ENCODE data around the gene MED15. TPM values are rescaled to one million over a fixed set of nuclear protein-coding genes. Genes with fewer than 3 reads are reported as not detected.

MED15 gene
- total RNA-seq, 1 donor from 2014 or later = 74.3 TPM

DNA sequence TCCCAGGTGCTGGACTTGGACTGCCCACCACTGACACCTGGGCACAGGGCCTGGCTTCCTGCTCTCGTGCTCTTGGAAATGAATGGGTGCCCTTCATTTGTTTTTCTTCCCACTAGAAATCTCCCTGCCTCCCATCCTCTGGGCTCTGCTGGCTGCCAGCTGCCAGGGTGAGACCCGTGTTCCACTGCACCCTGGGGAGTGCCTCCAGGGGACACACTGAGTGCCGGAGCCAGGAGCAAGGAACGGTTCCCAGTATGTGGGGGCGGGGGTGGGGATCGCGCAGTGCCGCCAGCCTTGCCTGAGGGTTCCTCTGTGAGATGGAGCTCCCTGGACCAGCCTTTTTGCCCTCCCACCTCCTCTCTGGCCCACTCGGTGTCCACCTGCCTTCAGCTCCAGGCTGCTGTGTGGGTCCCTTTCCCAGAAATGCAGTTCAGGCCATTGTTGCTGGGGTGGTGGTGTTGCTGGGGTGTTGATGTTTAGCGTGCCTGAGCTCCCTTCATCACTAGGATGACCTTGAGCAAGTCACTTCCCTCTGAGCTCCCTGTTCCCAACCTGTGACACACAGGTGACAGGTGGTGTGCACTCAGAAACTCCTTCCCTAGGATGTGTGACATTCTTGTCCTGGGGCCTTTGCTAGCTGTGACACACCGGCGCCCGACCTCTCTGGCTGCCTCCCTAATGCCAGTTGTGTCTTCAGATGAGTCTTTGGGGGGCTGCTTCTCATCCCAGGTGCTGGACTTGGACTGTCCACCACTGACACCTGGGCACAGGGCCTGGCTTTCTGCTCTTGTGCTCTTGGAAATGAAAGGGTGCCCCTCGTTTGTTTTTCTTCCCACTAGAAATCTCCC lies 72.1 kb downstream of the MED15 start:
- H3K4me3 ChIP-seq (ENCODE audit: low read depth, low read length) = no peak overlapping the region
- TF ChIP-seq, protein P1, sequence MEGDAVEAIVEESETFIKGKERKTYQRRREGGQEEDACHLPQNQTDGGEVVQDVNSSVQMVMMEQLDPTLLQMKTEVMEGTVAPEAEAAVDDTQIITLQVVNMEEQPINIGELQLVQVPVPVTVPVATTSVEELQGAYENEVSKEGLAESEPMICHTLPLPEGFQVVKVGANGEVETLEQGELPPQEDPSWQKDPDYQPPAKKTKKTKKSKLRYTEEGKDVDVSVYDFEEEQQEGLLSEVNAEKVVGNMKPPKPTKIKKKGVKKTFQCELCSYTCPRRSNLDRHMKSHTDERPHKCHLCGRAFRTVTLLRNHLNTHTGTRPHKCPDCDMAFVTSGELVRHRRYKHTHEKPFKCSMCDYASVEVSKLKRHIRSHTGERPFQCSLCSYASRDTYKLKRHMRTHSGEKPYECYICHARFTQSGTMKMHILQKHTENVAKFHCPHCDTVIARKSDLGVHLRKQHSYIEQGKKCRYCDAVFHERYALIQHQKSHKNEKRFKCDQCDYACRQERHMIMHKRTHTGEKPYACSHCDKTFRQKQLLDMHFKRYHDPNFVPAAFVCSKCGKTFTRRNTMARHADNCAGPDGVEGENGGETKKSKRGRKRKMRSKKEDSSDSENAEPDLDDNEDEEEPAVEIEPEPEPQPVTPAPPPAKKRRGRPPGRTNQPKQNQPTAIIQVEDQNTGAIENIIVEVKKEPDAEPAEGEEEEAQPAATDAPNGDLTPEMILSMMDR (IDR thresholded peaks at IDR 0.05; ENCODE audit: insufficient read depth, low read length, poor library complexity, severe bottlenecking) = no peak
- H3K27me3 ChIP-seq (ENCODE audit: control insufficient read depth, insufficient read depth, low read length) = no peaks in the 10 kb centered on the region
- DNase-seq (ENCODE audit: low read depth) = no peak
- no peaks in the 10 kb centered on the region for H3K36me3 ChIP-seq (ENCODE audit: control insufficient read depth, insufficient read depth, low read length)

DNA sequence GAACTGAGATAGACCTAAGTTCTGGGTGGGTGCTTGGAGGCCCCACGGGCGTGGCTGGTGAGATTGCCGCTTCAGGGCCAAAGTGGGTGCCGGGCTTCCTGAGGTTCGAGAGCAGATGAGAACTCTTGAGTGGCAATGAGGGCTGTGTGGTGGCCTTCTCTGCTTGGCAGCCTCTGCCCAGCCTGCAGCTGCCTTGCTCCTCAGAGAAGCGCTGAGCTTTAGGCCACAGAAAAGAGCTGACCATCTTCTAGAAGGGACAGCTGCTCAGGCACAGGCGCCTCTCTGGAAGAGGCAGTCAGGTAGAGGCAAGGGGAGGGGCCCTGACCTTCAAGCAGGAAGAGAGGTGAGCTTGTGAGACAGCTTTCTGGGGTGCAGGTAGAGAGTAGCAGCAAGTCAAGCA lies 72.8 kb downstream of the MED15 start:
- no peak for DNase-seq (ENCODE audit: low read depth)
- H3K27me3 ChIP-seq (ENCODE audit: control insufficient read depth, insufficient read depth, low read length) = no peaks in the 10 kb centered on the region
- TF ChIP-seq, protein P1 (IDR thresholded peaks at IDR 0.05; ENCODE audit: insufficient read depth, low read length, poor library complexity, severe bottlenecking) = no peak
- H3K36me3 ChIP-seq (ENCODE audit: control insufficient read depth, insufficient read depth, low read length) = peaks cover 1% of the 10 kb centered on the region
- H3K4me3 ChIP-seq (ENCODE audit: low read depth, low read length) = no peak overlapping the region

DNA sequence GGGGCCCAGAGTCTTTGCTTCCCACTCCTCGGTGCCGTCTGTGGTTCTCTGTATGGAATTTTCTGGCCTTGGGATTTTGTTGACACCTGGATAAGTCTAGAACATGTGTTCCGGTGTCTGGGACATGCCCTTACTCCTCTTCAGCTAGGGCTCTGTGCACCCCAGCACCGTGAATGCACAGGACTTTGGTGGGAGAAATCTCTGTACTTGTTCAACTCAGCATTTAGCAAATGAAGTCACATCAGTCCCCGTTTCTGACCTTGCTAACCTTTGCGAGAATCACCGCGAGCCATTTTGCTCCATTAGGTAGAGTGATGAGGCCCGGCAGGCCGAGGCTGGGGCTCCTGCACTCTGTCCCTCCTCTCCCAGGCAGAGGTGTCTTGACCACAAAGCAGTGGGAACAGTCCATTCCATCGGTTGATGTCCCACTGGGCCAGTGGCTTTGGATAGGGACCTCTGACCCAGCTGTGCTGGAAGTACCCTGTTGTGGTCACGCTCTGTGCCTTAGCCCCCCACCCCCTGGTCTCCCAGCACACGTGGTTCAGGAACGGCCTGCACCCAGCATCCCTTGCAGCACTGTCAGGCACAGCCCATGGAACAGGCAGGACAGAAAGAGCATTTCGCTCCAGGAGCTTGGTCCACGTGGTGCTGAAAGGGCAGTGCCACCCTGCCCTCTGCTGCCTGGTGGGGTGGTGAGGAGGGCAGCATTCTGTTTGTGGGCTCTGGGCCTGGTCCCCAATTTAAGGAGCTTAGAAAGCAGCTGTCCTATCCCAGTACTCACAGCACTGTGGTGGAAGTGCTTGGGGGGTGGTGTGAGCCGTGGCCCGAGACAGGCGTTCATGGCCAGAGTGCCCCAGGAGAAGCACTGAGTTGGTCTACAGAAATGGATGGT lies 73.4 kb downstream of the MED15 start:
- TF ChIP-seq, protein P1 (IDR thresholded peaks at IDR 0.05; ENCODE audit: insufficient read depth, low read length, poor library complexity, severe bottlenecking) = no peak
- H3K36me3 ChIP-seq (ENCODE audit: control insufficient read depth, insufficient read depth, low read length) = peaks cover 1% of the 10 kb centered on the region

DNA sequence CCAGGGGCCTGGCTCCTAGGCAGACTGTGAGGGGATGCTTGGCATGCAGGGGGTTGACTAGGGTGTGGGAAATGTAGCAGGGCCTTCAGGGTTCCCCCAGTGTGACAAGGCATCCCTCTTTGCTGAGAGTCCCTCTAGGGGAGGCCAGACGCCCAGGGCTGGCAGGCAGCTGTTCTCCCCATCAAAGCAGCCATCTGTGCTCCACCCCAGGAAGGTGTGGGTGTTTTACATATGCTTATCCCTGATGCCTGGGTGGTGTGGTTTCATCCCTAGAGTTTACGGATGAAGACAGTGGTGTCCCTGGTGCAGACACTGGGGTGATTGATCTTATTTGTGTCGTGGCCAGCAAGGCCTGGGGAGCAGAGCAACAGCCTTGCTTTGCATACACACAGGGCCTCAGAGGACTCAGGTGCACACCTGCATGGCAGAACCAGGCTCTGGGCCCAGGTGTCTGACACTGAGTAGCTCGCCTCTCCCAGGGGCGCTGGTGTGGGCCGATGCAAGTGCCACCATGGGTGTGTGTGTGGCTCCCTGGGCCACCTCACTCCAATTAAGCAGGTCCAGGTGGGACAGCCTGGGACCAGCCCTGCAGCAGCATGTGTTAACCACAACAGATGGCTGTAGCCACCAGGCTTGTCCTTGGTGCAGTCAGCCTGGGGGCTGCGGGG lies 74.2 kb downstream of the MED15 start:
- peaks cover 1% of the 10 kb centered on the region for H3K36me3 ChIP-seq (ENCODE audit: control insufficient read depth, insufficient read depth, low read length)
- TF ChIP-seq, protein P1 (IDR thresholded peaks at IDR 0.05; ENCODE audit: insufficient read depth, low read length, poor library complexity, severe bottlenecking) = no peak
- DNase-seq (ENCODE audit: low read depth) = no peak
- H3K27me3 ChIP-seq (ENCODE audit: control insufficient read depth, insufficient read depth, low read length) = no peaks in the 10 kb centered on the region
- no peak overlapping the region for H3K4me3 ChIP-seq (ENCODE audit: low read depth, low read length)

More for the DNA sequence above, 73.4 kb downstream of the MED15 start:
- Histone ChIP-seq H3K27me3 (ENCODE audit: control insufficient read depth, insufficient read depth, low read length) (no peaks in the 10 kb centered on the region), H3K4me3 (ENCODE audit: low read depth, low read length) (no peak overlapping the region)
- no peak for DNase-seq (ENCODE audit: low read depth)

DNA sequence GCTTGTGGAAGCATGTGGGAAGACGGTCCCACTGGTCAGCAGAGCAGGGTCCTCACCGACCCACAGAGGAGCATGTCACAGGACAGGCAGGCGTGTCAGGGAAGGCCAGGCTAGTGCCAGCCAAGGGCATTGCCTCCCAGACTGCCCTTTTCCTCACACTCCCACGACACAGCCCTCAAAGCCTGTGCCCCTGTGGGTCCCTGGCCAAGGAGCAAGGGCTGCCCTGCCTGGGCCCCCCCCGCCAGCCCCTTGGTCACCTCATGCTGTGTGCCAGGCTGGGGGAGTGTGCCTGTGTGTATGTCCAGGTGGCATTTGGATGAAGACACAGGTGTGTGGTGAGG lies 74.7 kb downstream of the MED15 start:
- no peak overlapping the region for H3K4me3 ChIP-seq (ENCODE audit: low read depth, low read length)
- no peak for DNase-seq (ENCODE audit: low read depth)
- no peaks in the 10 kb centered on the region for H3K27me3 ChIP-seq (ENCODE audit: control insufficient read depth, insufficient read depth, low read length)
- TF ChIP-seq, protein P1 (IDR thresholded peaks at IDR 0.05; ENCODE audit: insufficient read depth, low read length, poor library complexity, severe bottlenecking) = no peak
- H3K36me3 ChIP-seq (ENCODE audit: control insufficient read depth, insufficient read depth, low read length) = peaks cover 1% of the 10 kb centered on the region
